ENCODE results near the gene MPPED1.

The MPPED1 gene

DNA sequence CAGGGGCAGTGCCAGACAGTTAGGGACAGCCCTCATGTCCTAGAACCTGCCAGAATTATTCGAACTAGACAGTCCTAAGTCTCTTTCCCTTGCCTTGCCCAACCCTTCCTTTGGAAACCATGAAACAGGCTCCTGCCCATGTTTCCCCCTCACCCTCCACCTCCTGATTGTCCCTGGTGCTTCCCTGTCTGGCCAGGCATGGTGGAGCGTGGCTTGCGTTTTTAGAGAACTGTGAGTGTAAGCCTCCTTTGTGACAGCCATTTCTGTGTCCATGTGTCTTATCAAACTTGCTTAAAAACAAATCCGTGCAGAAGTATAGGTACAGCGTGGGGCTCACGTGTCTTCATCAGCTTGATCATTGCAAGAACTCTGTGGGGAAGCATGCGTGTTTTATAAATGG is 54.9 kb downstream of the MPPED1 start:
- H3K27ac Mint-ChIP-seq = no peak overlapping the region
- ATAC-seq (replicated peaks) = no peak
- no peak for DNase-seq
- no peaks in the 10 kb centered on the region for H3K36me3 Mint-ChIP-seq (ENCODE audit: insufficient read depth)
- H3K4me1 Mint-ChIP-seq (ENCODE audit: low read depth in 2 of 2) = no peaks in the 10 kb centered on the region
- no peak overlapping the region for H3K4me3 Mint-ChIP-seq
- no peaks in the 10 kb centered on the region for H3K9me3 Mint-ChIP-seq
- H3K27me3 Mint-ChIP-seq = peaks cover 62 to 78% of the 10 kb centered on the region in 2 donors

DNA sequence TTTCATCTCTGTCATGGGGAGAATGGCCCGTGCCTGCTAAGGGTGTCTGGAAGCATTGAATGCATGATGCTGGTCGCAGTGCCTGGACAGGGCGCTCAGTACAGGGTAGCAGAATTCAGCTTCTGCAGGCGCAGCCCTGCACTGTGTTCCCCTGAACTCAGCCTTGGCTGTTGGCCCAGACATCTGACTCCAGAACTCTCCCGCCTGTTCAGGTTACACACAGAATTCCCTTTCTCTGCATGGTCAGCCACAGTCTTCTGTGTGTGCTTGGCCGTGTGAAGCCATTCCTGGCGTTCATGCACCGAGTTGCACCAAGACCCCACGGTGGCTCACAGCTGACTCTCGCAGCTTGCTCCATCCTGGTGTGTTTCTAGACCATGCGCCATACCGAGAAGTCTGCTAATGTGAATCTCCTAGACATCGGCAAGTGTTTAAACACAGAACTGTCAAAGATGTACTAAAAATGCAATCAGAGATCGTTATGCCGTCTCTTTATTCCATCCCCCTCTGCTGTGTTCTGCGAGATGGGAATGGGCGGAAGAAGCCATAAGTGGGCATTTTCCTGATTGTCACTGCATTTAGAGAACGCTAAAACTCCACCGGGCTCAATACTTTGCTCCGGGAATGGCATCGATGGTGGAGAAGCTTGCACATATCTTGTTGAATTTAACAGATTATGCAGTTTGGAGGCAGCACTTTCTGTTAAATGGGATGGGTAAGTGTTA is 55.6 kb downstream of the MPPED1 start:
- peaks cover 62 to 78% of the 10 kb centered on the region in 2 donors for H3K27me3 Mint-ChIP-seq
- DNase-seq = no peak

DNA sequence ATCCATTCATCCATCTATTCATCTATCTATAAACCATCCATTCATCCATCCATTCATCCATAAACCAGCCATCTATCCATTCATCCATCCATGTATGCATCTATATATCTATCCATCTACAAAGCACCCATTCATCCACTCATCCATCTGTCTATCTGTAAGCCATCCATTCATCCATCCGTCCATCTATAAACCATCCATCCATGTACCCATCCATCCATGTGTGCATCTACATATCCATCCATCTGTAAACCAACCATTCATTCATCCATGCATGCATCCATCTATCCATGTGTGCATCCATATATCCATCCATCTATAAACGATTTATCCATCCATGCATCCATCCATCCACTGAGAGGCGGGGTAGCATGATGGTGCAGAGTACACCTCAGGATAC is 58.4 kb downstream of the MPPED1 start:
- Mint-ChIP-seq H3K9me3 (no peaks in the 10 kb centered on the region), H3K27me3 (peaks cover 46 to 69% of the 10 kb centered on the region in 2 donors), H3K4me1 (ENCODE audit: low read depth in 2 of 2) (no peaks in the 10 kb centered on the region), H3K4me3 (no peak overlapping the region), H3K36me3 (ENCODE audit: insufficient read depth) (no peaks in the 10 kb centered on the region), H3K27ac (no peak overlapping the region)
- no peak for ATAC-seq (replicated peaks)
- DNase-seq = no peak

More for the DNA sequence above, 55.6 kb downstream of the MPPED1 start:
- Mint-ChIP-seq H3K9me3 (no peaks in the 10 kb centered on the region), H3K36me3 (ENCODE audit: insufficient read depth) (no peaks in the 10 kb centered on the region), H3K4me3 (no peak overlapping the region), H3K27ac (no peak overlapping the region), H3K4me1 (ENCODE audit: low read depth in 2 of 2) (no peaks in the 10 kb centered on the region)
- ATAC-seq (replicated peaks) = no peak

- DNase-seq = no peak
- Mint-ChIP-seq H3K36me3 (ENCODE audit: insufficient read depth) (no peaks in the 10 kb centered on the region), H3K4me3 (no peak overlapping the region), H3K9me3 (no peaks in the 10 kb centered on the region), H3K27ac (no peak overlapping the region), H3K4me1 (ENCODE audit: low read depth in 2 of 2) (no peaks in the 10 kb centered on the region), H3K27me3 (peaks cover 41 to 64% of the 10 kb centered on the region in 2 donors)
- no peak for ATAC-seq (replicated peaks)
These were observed 59.2 kb downstream of the MPPED1 start for GRCh38 chr22:43470941-43471585.

DNA sequence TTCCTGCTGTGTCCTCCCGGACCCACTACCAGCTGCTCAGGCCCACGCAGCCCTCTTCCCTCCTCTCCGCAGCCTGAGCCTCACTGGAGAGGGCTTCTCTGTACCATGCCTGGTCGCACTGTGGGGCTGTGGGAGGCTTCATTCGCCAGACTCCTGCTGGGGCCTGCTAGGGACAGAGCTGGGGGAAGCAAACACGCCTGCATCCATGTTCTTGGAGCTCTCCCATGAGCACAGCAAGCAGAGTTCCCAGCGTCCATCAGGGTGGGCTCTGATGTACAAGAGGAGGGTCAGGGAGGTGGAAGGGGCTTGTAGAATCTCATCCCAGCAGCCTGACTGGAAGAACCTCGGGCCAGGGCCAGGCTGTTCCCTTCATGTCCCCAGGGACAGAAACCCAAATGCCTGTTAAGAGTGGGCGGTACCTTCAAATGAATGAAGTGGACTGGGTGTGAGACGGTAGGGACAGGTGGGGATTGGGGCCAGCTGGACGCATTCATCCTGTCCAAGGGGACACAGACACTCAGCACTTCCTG is 59.9 kb downstream of the MPPED1 start:
- H3K4me1 Mint-ChIP-seq (ENCODE audit: low read depth in 2 of 2) = no peaks in the 10 kb centered on the region
- no peak for ATAC-seq (replicated peaks)
- no peak overlapping the region for H3K27ac Mint-ChIP-seq
- no peaks in the 10 kb centered on the region for H3K9me3 Mint-ChIP-seq
- no peaks in the 10 kb centered on the region for H3K36me3 Mint-ChIP-seq (ENCODE audit: insufficient read depth)
- H3K4me3 Mint-ChIP-seq = no peak overlapping the region
- peaks cover 36 to 60% of the 10 kb centered on the region in 2 donors for H3K27me3 Mint-ChIP-seq
- DNase-seq = no peak

- ATAC-seq (replicated peaks) = no peak
- Mint-ChIP-seq H3K27ac (no peak overlapping the region), H3K9me3 (no peaks in the 10 kb centered on the region), H3K27me3 (peaks cover 25 to 46% of the 10 kb centered on the region in 2 donors), H3K36me3 (ENCODE audit: insufficient read depth) (no peaks in the 10 kb centered on the region), H3K4me3 (no peak overlapping the region), H3K4me1 (ENCODE audit: low read depth in 2 of 2) (no peaks in the 10 kb centered on the region)
- DNase-seq = no peak
These were observed 61.2 kb downstream of the MPPED1 start for GRCh38 chr22:43473031-43473430.

GRCh38 chr22:43473441-43473840 is 61.6 kb downstream of the MPPED1 start:
- no peak for ATAC-seq (replicated peaks)
- Mint-ChIP-seq H3K9me3 (no peaks in the 10 kb centered on the region), H3K27me3 (peaks cover 21 to 42% of the 10 kb centered on the region in 2 donors), H3K4me1 (ENCODE audit: low read depth in 2 of 2) (no peaks in the 10 kb centered on the region), H3K27ac (no peak overlapping the region), H3K4me3 (no peak overlapping the region), H3K36me3 (ENCODE audit: insufficient read depth) (no peaks in the 10 kb centered on the region)
- no peak for DNase-seq

DNA sequence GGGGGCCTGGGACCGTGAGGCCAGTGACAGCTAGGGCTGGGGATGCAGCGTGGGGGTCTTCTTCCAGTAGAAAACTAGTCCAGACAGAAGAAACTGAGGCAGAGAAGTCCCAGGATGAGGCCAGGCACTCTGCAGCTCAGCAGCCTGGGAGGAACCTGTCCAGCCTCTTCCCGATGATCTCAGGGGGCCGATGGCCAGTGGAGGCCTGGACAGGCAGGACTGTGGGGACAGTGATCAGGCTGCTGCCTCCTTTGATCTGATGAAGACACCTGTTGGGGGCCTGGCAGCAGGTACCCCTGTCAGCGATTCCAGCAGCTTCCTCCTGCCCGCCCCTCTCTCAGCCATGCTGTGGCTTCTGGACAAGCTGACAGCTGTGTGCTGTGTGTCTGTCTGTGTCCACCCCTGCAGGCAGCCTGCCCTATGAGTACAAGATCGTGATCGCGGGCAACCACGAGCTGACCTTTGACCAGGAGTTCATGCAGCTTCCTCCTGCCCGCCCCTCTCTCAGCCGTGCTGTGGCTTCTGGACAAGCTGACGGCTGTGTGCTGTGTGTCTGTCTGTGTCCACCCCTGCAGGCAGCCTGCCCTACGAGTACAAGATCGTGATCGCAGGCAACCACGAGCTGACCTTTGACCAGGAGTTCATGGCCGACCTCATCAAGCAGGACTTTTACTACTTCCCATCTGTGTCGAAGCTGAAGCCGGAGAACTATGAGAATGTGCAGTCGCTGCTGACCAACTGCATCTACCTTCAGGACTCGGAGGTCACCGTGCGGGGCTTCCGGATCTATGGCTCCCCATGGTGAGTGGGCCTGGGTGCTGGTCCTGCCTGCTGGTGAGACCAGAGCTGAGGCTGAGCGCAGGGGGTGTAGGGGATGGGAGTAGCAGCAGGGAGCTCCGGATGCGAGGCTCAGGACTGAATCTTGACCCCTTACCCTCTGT is 62.6 kb downstream of the MPPED1 start:
- no peak for DNase-seq
- Mint-ChIP-seq H3K9me3 (no peaks in the 10 kb centered on the region), H3K4me1 (ENCODE audit: low read depth in 2 of 2) (no peaks in the 10 kb centered on the region), H3K36me3 (ENCODE audit: insufficient read depth) (no peaks in the 10 kb centered on the region), H3K27me3 (peaks cover 15 to 32% of the 10 kb centered on the region in 2 donors), H3K27ac (no peak overlapping the region), H3K4me3 (no peak overlapping the region)
- ATAC-seq (replicated peaks) = no peak

- H3K4me1 Mint-ChIP-seq (ENCODE audit: low read depth in 2 of 2) = no peaks in the 10 kb centered on the region
- no peak overlapping the region for H3K4me3 Mint-ChIP-seq
- no peak overlapping the region for H3K27ac Mint-ChIP-seq
- H3K36me3 Mint-ChIP-seq (ENCODE audit: insufficient read depth) = no peaks in the 10 kb centered on the region
- DNase-seq (no peak), ATAC-seq (replicated peaks) (no peak)
- peaks cover 5 to 20% of the 10 kb centered on the region in 2 donors for H3K27me3 Mint-ChIP-seq
- no peaks in the 10 kb centered on the region for H3K9me3 Mint-ChIP-seq
These were observed 63.8 kb downstream of the MPPED1 start for GRCh38 chr22:43475549-43476076.

DNA sequence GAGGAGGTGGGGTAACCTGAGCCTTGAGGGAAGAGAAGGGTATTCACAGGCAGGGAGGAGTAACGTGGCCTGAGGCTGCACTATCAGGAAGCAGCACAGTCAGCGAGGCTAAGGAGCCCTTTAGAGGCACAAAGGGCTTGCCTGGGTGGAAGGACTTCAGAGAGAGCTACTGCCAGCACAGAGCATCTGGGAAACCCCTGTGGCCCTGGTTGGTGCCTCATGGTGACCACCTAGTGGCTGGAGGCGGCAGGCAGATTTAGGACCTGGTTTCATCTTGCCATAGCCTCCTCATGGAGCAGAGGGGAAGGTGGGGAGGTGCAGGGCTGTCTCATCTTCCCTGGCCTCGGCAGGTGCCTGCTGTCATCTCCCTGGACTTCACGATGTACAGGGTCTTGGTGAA is 64.5 kb downstream of the MPPED1 start:
- no peaks in the 10 kb centered on the region for H3K4me1 Mint-ChIP-seq (ENCODE audit: low read depth in 2 of 2)
- H3K36me3 Mint-ChIP-seq (ENCODE audit: insufficient read depth) = no peaks in the 10 kb centered on the region
- DNase-seq = no peak
- no peak overlapping the region for H3K27ac Mint-ChIP-seq
- H3K4me3 Mint-ChIP-seq = no peak overlapping the region
- peaks cover 0 to 13% of the 10 kb centered on the region in 2 donors for H3K27me3 Mint-ChIP-seq
- no peaks in the 10 kb centered on the region for H3K9me3 Mint-ChIP-seq
- no peak for ATAC-seq (replicated peaks)

DNA sequence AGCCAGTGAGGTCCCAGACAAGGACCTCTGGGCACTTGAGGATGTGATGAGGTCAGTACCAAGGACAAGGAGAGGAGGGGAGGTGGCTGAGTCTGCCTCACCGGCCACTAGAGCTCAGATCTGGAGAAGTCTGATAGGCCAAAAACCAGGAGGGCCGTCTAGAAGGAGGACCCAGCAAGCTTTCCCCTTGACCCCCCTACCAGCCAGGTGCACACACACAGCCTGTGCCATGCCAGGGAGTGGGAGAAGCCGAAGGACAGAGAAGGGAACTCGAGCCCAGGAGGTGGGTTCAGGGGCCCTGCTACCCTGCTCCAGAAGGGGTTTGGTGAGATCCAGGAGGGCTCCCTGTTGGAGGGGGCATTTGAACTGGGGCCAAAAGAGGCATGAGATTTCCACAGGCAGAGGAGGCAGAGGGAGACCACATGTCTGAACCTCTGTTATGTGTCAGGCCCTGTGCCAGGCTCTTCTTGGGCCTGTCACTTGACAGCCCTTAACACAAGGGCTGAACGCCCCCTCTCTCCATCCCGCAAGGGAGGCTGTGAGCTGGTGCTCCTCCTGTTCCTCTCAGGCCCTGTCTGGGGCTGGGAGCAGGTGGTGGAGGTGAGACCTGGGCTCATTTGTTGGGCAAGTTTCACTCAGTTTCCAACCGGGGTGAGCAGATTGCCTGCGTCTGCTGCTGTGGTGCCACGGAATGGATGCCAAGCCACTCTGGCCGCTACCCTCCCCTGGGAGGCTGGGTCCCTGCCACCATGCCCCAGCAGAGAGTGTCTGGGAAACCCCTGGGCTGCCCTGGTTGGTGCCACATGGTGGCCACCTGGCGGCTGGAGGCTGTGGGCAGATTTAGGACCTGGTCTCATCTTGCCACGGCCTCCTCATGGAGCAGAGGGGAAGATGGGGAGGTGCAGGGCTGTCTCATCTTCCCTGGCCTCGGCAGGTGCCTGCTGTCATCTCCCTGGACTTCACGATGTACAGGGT is 65.2 kb downstream of the MPPED1 start:
- Mint-ChIP-seq H3K36me3 (ENCODE audit: insufficient read depth) (no peaks in the 10 kb centered on the region), H3K27me3 (peaks cover 0 to 9% of the 10 kb centered on the region in 2 donors), H3K4me3 (no peak overlapping the region), H3K27ac (no peak overlapping the region), H3K4me1 (ENCODE audit: low read depth in 2 of 2) (peaks cover 0 to 2% of the 10 kb centered on the region in 2 donors), H3K9me3 (no peaks in the 10 kb centered on the region)
- no peak for ATAC-seq (replicated peaks)
- DNase-seq = no peak

- Mint-ChIP-seq H3K27me3 (peaks cover 0 to 4% of the 10 kb centered on the region in 2 donors), H3K36me3 (ENCODE audit: insufficient read depth) (no peaks in the 10 kb centered on the region), H3K4me3 (no peak overlapping the region), H3K27ac (no peak overlapping the region), H3K9me3 (no peaks in the 10 kb centered on the region), H3K4me1 (ENCODE audit: low read depth in 2 of 2) (peaks cover 0 to 2% of the 10 kb centered on the region in 2 donors)
- ATAC-seq (replicated peaks) (no peak), DNase-seq (no peak)
These were observed 66.2 kb downstream of the MPPED1 start for GRCh38 chr22:43477966-43478365.

Data from effector memory CD8-positive, alpha-beta T cell (primary cell).